ENCODE results near the gene NTPCR.

The NTPCR gene

GRCh38 chr1:232962761-232963745, 12.6 kb downstream of the NTPCR start:
- DNase-seq (ENCODE audit: low read depth), result no peak

DNA sequence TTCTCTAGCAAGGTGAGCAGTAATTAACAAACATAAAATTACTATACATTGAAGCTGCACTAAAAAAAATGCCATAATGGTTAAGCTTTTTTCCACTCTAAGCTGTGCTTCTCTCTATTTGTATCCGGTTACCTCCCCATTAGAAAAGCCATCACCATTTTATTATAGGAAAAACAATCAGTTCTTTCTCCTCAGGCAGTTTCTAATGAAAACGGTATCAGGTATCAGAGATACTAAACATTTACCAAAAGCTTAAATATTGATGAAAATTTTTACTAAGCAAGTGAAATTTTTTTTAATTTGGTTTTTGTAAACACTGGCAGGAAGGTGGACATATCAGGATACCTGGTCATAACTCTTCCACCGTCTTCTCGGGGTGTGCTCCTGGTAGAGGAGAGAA, 14.2 kb downstream of the NTPCR start:
- no peak for DNase-seq (ENCODE audit: low read depth)

GRCh38 chr1:232965124-232965911, 14.9 kb downstream of the NTPCR start:
- DNase-seq (ENCODE audit: low read depth), result no peak

GRCh38 chr1:232965912-232966217, 15.5 kb downstream of the NTPCR start:
- DNase-seq (ENCODE audit: low read depth), result no peak

- DNase-seq (ENCODE audit: low read depth), result no peak
These were observed 16.3 kb downstream of the NTPCR start for GRCh38 chr1:232966663-232967062.

DNA sequence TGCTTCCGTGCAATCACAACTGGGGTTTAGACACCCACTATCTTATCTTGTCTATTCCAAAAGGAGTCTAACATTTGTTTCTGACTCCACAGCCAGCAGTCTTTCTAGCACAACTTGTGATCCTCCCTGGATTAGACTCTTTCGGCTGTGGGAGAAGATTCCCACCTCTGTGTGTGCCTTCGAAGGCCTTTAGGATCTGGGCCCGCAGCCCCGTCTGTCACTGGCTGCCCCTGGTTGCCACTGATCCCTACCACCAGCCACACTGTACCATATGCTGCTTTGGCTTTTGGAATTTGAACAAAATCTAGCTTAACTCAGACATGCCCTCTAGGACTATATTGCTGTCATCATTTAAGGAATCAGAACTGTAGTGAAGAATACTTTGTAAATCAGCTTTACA, 18.0 kb downstream of the NTPCR start:
- no peak for DNase-seq (ENCODE audit: low read depth)

DNA sequence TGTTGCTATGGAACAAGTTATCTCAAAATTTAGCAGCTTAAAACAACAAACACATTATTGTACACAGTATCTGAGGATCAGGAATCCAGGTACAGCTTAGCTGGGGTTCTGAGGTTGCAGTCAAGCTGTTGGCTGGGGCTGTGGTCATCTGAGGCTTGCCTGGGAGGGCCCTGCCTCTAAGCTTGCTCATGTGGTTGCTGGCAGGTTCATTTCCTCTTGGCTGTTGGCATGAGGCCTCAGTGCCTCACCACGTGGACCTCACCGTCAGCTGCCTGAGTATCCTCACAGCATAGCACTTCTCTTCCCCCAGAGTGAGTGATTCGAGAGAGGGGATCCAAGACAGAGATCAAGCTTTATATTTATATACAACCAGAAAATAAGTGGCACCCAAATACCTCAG, 18.6 kb downstream of the NTPCR start:
- no peak for DNase-seq (ENCODE audit: low read depth)

DNA sequence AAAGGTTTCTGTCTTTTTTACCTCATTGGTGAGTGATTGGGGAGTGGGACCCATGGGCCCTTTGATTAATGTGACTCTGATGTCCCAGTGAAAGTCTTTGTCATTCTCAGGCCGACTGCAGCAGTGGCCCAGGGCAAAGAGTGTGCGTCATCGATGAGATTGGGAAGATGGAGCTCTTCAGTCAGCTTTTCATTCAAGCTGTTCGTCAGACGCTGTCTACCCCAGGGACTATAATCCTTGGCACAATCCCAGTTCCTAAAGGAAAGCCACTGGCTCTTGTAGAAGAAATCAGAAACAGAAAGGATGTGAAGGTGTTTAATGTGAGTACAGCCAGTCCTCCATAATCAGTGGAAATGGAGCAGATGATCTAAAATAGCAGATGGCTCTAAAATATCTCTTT, 19.4 kb downstream of the NTPCR start:
- no peak for DNase-seq (ENCODE audit: low read depth)

DNA sequence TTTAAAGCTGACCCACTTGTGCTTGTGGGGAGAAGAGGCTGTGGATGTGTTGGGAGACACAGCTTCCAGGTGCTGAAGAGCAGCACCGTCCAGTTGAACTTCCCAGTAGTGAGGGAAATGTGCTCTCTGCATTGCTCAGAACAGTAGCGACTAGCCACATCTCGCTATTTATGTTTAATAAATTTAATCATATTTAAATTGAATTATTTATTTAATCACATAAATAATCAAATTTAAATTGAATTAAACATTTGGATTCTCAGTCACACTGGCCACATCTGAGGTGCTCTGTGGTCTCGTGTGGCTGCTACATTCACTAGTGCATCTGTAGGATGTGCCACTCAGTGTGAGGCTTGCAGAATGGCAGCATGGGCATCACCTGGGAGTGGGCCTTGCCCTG, 20.1 kb downstream of the NTPCR start:
- DNase-seq (ENCODE audit: low read depth), result no peak

DNA sequence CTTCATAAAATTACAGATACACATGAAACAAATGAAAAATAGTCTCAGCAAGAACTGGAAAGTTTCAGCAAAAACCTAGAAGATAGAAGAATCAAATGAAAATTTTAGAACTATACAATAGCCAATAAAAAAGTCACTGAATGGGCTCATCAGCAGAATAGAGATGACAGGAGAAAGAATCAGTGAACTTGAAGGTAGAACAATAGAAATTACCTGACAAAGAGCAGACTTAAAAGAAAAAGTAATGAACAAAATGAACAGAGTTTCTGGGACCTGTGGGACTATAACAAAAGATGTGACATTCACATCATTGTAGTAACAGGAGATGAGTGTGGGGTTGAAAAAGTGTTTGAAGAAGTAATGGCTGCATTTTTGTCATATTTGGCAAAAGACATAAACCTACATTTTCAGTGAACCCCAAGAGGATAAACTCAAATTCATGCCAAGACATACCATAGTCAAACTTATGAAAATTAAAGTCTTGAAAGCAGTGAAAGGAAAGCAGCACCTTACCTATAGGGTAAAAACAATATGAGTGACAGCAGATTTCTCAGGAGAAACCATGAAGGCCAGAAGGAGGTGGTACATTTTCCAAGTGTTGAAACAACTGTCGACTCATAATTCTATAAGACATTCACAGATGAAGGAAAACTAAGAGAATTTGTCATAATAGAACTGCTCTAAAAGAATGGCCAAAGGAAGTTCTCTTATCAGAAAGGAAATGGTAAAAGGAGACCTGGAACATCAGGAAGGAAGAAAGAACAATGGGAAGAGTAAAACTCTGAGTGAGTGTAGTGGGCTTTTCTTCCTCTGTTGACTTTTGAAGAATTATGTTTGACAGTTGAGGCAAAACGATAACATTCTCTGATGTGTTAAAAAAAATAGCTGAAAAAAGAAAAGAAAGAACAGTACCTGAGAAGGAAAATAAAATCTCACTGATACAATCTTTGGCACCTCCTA, 23.5 kb downstream of the NTPCR start:
- DNase-seq (ENCODE audit: low read depth), result no peak

- no peak for DNase-seq (ENCODE audit: low read depth)
These were observed 24.6 kb downstream of the NTPCR start for GRCh38 chr1:232974971-232975370.

DNA sequence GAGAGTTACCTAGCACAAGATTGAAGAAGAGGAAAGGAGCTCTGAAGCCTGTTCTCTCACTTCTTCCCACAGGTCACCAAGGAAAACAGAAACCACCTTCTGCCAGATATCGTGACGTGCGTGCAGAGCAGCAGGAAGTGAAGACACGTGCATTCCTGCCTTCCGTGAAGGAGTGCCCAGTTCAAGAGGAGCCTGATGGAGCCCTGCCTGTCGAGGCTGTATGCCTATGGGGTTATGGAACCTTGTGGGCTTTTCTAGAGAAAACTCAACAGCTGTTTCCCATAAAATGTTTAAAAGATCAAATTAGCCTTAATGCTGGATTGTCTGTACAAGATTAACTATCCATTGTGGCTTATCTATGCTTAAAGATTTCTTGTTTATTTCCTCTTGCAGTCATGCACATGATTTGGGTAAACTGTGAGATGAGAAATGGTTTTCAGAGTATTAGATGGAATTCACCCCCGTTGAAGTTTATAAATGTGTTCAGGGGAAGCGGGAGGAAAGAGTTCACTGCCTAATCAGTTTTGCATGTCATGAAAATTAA, 27.8 kb downstream of the NTPCR start:
- DNase-seq (ENCODE audit: low read depth), result no peak

GRCh38 chr1:232978815-232979214, 28.4 kb downstream of the NTPCR start:
- no peak for DNase-seq (ENCODE audit: low read depth)

- DNase-seq (ENCODE audit: low read depth), result no peak
These were observed 29.1 kb downstream of the NTPCR start for GRCh38 chr1:232979558-232979957.

GRCh38 chr1:232980355-232980978, 30.1 kb downstream of the NTPCR start:
- no peak for DNase-seq (ENCODE audit: low read depth)

DNA sequence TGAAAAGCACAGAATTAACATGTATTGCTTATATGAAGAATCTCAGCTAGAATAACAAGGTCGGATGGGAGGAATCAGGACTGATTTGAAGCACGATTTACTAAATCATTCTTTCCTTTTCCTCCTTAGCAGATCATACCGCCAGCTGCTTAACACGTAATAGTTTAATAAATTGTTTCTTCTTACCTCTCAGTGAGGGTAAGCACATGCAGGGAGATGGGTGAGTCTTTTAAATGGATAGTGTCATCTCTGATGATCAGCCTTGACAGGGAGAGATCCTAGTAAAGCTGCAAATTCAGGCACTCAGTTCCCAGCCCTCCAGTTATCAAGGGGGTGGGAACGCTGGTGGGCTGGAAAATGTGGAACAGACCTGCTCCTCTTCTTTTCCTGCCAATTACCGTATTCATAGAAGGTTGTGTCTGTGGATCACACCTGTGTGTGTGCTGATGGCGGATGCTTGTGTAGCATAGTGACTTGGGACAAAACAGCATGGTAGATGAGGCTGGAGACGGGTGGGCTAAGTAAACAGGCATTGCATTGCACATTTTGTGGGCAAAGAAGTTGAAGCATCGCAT, 30.7 kb downstream of the NTPCR start:
- no peak for DNase-seq (ENCODE audit: low read depth)

DNA sequence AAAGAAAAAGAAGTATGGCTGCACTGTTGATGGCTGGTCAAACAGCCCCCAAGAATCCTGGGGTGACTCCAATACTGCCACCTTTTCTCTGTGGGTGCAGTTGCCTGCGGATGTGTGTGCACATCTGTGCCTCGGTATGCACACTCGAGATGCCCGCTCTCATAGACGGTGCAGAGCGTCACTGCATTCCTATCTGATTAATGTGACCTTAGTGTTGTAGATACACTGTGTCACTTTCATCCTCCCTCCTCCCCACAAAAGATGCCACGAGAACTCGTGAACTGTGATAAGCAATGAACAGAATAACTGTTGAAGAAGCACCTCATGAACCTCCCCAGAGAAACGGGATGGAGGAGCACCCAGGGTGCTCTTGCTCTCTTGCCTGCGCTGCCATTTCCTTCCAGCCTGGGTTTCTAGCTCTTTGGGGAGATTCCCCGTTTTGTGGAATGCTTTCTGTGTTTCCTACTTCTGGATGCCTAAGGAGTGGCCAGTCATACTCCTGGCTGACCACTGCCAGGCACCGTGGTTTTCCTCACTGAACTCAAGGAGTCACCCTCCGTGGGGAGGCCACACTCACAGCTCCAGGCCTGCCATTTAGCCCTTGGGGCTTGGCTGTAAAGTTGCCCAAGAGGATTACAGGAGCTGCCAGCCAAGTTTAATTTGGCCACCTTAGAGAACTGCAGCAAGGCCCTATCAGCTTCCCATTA, 32.0 kb downstream of the NTPCR start:
- no peak for DNase-seq (ENCODE audit: low read depth)

DNA sequence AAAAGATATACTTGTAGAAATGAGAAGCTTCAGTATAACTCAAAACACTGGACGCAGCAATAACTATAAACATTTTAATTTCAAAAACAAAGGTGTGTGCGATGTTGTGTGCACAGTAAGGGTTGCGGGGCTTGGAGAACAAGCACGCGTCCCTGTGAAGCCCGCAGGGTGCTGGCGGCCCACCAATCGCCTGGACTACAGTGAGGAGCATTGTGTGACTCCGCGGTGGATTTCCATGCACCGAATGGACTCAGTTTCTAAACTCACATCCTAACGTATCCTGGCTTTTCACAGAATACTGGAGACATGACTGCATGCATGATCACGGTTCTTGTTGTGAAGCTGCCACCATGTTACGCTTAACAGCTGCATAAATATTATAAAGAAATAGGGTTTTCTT, 33.0 kb downstream of the NTPCR start:
- no peak for DNase-seq (ENCODE audit: low read depth)

DNA sequence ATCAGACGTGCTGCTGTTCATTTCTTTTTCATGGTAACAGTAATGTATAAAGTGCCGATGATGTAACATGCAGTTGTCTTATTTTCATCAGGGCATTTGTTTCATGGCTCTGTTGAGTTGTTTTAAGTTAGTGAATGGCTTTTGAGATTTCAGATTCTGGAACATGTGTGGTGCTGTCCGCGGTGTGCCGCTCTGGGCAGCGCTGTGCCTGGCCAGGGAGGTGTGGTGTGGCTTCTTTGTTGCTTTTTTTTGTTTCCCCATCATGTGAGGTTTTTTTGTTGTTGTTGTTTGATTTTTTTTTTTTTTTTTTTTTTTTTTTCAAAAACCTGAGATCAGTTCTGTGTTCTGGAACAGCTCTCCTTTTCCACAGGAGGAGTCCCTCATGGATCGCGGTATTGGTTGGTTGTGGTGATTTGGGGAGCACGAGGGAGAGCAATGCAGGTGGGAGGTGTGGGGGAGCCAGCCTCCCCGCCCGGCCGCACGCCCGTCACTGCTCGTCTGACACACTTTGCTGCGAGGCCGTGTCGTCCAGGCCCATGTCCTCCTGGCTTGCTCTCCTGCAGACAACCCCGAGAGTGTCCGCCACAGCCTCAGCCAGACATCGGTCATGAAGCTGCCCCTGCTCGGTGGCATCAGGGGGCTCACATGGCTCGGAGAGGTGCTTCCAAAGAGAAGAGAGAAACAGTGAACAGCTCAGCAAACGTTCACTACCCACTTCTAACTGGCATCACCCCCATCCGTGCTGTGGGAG, 33.6 kb downstream of the NTPCR start:
- DNase-seq (ENCODE audit: low read depth), result no peak
